GM19468 (cell line): ENCODE results near the gene CHST4.
"Not testable (repeated sequence)": the region's sequence is repeated elsewhere in the genome, so short reads cannot be mapped to it uniquely, and the experiment has no call there.

Experiments used
- ATAC-seq: cut with Tn5 transposase; IDR thresholded peaks from one replicate; pipeline ENCODE4 v1.9.1; 2021; ENCODE audit warnings: mild to moderate bottlenecking, moderate library complexity, moderate number of reproducible peaks; ENCODE audit not compliant: unreplicated experiment; ENCODE audit errors: extremely low read depth

Gene CHST4

GRCh38 chr16:71520550-71520949, 5.7 kb upstream of the CHST4 start:
- ATAC-seq, result no peak

GRCh38 chr16:71524566-71525553, 1.4 kb upstream of the CHST4 start:
- no peak for ATAC-seq

- no peak for ATAC-seq
Measured at GRCh38 chr16:71528257-71528656, 2.0 kb downstream of the CHST4 start.

- no peak for ATAC-seq
Measured at GRCh38 chr16:71528863-71529262, 2.6 kb downstream of the CHST4 start.

- no peak for ATAC-seq
Measured at GRCh38 chr16:71532366-71532765, 6.1 kb downstream of the CHST4 start.

- ATAC-seq, result no peak
Measured at GRCh38 chr16:71536752-71537499, 10.7 kb downstream of the CHST4 start.

GRCh38 chr16:71537643-71538042, 11.4 kb downstream of the CHST4 start:
- no peak for ATAC-seq

GRCh38 chr16:71542377-71542776, 16.2 kb downstream of the CHST4 start:
- no peak for ATAC-seq

GRCh38 chr16:71547168-71547567, 20.9 kb downstream of the CHST4 start:
- no peak for ATAC-seq

GRCh38 chr16:71552698-71553503, 26.7 kb downstream of the CHST4 start:
- ATAC-seq, result no peak

- no peak for ATAC-seq
Measured at GRCh38 chr16:71555230-71555891, 29.1 kb downstream of the CHST4 start.

GRCh38 chr16:71557299-71557698, 31.1 kb downstream of the CHST4 start:
- no peak for ATAC-seq

- ATAC-seq, result no peak
Measured at GRCh38 chr16:71557954-71558582, 31.8 kb downstream of the CHST4 start.

GRCh38 chr16:71559855-71560254, 33.6 kb downstream of the CHST4 start:
- ATAC-seq, result no peak

- not testable (repeated sequence) for ATAC-seq
Measured at GRCh38 chr16:71561886-71562285, 35.7 kb downstream of the CHST4 start.

GRCh38 chr16:71562552-71562951, 36.3 kb downstream of the CHST4 start:
- no peak for ATAC-seq

GRCh38 chr16:71564335-71564967, 38.2 kb downstream of the CHST4 start:
- ATAC-seq, result peak; percentile 94

GRCh38 chr16:71565812-71566700, 39.8 kb downstream of the CHST4 start:
- no peak for ATAC-seq
